GM19455 (cell line): ENCODE measurements around the gene RFX4.

Source experiments
- ATAC-seq: cut with Tn5 transposase; IDR thresholded peaks from one replicate; pipeline ENCODE4 v1.9.1; 2021; ENCODE audit not compliant: unreplicated experiment

Gene RFX4

DNA sequence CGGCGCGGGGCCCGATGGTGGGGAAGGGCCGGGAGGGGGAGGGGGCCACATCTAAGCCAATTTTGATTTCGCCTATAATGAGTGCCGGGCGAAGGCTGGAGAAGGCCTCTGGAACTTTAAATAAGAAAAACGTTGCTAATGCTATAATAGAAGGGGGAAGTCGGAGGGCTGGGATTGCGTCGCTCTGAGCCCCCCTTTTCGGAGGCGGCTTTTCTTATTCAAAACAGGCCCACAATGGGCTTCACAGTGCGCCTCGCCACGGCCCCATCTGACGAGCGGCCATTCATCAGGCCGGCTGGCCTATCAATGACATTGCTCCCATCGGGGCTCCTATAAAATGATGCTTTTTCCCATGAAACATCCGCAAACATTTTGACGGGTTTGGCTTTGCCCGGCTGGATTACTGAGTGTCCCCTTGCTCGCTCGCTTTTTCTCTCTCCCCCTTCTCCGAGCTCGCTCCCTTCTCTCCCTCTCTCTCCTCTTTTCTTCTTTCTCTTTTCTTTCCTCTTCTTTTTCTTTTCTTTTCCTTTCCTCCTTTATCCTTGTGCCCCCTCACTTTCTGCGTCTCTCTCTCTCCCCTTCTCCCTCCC, at the start of gene RFX4:
TSS of gene RFX4 (plus strand) at position 364 of the 590 bp plus-strand sequence. CDS start 317 bp downstream, outside the sequence.
- ATAC-seq = no peak

DNA sequence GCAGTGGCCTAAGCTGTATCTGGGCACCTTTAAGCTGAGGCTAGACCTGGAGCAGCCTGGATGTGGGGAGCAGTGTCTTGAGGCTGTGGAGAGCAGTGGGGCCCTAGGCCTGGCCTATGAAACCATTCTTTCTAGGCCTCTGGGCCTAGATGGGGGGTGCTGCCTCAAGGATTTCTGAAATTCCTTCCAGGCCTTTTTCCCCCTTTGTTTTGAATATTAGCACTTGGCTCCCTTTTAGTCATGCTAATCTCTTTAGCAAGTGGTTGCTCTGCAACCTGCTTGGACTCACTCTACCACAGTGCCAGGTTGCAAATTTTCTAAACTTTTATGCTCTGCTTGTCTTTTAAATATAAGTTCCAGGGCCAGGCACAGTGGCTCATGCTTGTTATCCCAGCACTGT, 41.6 kb upstream of the RFX4 start:
- ATAC-seq = no peak

DNA sequence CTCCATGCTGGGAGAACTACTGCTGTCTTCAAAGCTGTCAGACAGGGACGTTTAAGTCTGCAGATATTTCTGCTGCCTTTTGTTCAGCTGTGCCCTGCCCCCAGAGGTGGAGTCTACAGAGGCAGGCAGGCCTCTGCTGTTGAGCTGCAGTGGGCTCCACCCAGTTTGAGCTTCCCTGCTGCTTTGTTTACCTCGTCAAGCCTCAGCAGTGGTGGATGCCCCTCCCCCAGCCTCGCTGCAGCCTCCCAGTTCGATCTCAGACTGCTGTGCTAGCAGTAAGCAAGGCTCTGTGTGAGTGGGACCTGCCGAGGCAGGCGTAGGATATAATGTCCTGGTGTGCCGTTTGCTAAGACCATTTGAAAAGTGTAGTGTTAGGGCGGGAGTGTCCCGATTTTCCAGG, 31.4 kb upstream of the RFX4 start:
- no peak for ATAC-seq

DNA sequence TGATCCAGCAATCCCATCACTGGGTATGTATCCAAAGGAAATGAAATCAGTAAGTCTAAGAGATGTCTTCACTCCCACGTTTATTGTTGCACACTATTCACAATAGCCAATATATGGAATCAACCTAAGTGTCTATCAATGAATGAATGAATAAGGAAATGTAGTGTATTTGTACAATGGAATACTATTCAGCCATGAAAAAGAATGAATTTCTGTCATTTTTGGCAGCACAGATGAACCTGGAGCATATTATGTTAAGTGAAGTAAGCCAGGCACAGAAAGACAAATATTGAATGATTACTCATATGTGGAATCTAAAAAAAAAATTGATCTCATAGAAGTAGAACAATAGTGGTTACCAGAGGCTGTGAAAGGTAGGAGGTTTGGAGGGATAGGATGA, 30.6 kb upstream of the RFX4 start:
- ATAC-seq = no peak

DNA sequence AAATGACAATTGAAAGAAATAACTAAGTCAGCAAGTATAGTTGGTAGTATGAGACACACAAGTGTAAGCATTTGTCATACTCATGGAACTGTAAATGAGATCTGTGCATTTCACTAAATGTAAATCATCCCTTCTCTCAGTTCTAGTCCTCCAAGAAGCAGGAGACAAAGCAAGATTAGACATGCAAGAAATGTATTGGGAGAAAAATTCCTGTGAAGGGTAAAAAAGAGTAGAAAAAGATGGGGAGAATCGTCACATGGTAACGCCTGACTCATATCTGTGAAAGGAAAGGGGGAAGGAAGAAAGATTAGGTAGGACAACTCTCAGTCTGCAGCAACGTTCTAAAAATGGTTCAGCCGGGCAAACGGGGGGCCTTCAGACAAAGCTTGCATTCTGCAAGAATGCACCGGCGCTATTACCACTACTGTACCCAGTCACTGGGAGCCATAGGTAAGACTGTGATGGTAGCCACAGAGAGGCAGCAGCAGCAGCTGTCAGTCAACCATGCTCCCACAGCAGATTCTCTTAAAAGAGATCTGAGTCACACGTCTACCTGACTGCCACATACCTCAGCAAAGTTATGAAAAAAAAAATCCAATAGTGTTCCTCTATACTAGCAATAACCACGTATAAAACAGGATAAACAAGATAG, 18.0 kb upstream of the RFX4 start:
- ATAC-seq = no peak

DNA sequence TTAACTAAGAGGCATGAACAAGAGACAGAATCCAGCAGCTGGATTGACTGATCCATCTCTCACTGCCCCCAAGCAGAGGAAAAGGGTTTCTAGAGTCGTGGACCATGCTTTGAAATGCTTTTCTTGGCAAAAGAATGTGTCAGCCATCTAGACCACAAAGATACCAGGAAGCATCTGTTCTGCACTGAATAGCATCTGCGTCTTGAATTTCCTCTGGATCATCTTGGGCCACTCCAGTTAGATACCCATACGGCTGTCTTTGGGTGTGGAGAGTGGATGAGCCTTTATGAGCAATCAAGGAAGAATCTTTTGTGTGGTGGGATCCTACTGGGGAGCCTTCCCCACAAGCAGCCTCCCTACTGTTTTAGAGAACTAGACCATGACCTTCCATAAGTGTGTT, 16.0 kb upstream of the RFX4 start:
- no peak for ATAC-seq

DNA sequence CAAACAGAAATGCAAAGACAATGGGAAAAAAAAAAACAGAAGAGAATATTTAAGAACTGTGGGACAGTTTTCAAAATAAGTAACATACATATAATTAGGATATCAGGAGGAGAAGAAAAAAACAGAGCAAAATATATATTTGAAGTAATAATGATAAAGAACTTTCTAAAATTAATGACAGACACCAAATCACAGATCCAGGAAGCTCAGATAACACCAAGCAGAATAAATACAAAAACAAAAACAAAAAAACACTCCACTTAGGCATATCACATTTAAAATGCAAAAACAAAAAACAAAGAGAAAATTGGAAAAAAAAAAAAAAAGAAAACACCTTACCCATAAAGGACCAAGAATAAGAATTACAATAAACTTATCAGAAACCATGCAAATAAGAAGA, 9.6 kb upstream of the RFX4 start:
- ATAC-seq = no peak

DNA sequence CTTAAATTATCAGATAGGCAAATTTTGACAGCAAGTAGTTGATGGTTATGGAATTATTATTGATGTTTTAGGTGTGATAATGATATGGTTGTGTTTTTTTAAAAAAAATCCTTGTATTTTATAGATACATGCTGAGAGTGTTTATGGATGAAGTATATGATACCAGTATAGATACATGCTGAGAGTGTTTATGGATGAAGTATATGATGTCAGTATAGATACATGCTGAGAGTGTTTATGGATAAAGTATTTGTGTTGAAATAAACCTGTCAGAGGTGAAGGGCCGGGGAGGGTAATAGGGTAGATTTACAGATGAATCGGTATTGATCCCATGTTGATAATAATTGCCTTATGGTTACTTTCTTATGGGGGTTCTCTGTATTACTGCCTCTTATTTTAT, 6.0 kb upstream of the RFX4 start:
- ATAC-seq = no peak

DNA sequence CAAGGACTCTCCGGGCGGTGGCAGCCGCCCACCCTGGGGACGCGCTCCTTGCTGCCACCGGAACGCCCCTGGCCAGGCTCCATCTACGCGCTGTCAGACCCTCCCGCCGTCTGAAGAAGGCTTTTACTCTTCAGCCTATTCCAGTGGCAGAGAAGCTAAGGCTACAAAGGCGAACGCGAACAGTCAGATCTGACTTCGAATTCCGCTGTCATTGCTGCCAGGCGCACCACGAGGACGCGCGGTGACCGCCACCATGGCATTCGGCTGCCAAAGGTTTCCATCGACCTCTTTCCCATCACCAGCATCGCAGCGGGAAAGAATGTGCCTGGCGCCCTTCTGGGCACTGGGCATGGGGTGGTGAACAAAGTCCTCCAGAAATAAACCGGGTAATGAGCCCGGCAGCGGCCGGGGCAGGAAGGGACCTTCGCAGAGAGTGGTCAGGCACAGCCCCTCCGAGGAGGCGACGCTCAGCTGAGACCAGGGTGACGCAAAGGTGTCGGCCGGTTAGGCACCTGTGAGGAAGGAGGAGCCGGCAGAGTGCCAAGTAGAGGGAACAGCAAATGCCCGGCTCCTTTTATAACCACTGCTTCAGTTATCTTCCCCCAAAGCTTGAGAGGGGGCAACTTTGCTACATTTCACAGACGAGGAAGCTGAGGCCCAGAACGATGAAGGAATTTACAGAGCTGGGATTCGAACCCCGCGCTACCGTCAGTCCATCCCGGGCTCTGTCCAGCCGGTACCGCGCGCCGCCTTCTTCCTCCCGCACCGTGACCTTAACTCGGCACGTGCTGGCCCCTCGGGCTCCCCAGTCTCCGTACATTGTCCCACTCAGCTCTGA, 1.9 kb upstream of the RFX4 start:
- no peak for ATAC-seq

DNA sequence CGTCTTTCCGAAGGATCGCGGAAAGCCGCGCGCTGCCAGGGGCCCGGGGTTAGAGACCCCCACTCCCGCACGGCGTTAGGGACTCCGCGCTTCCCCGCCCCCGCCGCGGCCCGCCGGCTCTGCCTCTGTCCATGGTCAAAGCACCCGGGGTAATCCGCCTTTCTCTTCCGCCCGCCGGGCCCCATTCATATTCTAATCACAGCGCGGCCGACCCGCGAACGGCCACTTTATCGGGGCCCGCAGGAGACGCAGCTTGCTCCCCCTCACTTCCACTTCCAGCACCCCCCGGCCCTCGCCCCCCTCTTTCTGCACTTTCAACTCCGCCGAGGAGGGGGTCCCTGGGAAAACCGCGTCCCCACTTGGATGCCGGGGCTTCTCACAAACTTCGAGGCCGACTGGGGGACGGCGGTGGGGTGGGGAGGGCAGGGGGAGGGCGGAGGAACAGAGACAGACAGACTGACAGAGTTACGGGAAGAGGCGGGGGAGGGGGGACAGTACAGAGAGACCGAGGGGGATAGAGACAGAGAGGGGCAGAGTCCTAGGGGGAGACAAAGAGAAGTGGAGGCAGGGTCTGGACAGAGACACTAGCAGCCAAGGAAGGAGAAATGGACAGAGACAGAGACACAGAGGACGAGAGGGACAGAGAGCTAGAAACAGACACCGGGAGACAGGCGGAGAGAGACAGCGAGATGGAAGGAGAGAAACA, 1.1 kb upstream of the RFX4 start:
- ATAC-seq = no peak

DNA sequence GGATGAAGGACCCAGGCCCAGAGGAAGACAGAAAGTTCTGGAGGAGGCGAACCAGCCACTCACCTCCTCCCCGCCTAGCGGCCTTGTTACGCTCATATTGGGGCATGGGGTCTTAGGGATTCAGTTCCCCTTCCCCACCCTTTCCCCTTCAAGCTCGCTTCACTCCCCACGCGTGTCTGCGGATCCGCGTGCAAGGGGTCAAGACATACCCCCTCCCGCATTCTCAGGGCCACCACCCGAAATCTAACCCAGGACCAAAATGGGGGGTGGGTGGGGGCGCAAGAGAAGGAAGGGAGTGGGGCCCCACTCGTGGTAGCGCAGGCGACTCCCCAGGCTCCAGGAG, 584 bp upstream of the RFX4 start:
- no peak for ATAC-seq

DNA sequence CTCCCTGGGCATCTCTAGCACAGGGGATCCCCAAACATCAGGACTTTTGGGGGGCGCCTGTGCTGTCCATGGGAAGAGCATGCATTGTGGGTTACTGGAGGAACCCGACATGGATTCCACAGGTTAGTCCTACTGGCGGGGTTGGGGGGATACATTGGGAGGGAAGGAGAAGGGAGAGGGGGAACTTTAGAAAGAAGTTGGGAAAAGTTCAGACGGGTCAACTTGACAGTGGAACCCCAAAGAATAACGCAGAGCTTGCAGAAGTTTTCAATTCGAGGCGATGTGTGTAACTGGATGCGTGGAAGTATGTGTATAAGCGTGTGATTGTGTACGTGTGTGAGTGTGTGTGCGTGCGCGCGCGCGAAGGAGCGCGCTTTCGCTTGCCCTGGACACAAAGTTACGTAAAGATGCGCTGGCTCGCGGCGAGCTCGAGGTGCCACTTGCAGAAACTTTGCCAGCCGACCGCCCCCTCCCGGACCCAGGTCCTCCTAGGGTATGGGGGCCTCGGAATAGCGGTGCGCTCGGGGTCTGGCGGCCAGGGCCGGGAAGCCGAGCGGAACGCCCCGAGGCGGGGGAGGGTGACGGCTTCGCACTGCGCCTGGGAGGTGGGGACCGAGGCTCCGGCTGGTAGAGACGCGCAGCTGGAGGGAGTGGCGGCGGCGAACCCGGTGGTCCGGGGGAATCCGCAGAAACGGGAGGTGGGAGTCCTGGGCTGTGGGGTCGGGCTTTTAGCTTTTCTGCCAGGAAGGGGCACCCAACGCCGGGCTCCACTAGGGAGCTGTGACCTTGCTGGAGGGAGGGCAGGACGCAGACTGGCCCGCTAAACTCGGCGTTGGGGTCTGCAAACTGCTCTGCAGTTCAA, 669 bp downstream of the RFX4 start:
- no peak for ATAC-seq

DNA sequence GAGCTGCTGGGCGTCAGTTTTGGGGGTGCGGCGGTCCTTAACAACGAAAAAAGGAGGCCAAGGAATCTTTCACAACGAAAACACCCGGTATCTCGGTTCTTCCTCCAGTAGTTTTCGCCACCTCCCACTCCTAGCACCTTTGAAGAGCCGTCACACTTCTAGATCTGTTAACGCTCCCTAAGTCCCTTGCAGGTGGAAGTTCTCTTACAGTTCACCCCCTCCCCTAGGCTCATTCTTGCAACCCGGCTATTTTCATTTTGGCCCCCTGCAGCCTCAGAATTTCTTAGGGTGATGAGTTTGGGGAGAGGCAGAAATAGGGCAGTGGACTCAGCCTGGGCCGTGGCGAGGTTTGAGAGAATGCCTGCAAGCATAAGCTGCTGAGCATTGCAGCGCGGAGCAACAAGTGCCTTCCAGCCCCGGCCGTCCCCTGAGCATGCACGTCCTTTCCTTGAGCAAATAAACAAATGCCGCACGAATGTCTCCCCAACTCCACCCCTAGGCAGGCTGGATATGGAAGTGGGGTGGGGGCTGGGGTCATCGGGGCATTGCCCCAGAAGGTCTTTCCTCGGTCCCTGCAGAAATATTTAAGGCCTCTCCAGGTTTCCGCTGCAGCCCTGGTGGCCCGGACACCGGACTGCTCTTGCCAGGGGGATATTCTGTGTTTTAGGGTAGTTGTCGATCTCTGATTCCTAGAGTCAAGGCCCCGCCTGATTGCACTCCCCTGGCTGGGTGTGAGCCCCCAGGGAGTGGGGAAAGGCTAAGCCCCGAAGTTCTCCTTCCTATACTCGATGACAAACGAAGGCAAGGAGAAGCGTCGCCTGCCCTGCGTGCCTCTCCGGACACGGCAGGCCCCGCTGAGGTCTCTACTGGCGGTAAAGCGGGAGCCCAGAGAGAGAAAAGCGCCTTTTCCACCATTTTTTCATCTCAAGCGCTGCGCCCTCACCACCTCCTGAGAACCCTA, 1.6 kb downstream of the RFX4 start:
- no peak for ATAC-seq

DNA sequence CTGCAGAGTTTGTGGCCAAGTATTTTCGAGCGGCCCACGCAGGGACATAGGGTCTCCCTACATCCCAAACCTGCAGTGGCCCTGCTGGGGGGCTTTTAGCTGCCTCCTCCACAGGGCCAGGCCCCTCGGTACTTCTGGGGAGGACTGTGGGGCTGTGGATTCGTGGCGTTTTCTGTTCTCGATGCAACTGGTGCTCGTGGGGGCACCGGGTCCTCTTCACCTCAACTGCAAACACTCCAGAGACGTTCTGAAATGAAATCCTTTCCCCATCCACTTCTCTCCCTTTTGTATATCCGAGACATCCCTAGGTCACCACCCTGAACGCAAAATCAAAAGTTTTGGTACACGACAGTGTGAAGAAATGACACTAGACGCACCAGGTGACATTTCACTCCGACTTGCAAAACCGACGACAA, 2.3 kb downstream of the RFX4 start:
- ATAC-seq = no peak

DNA sequence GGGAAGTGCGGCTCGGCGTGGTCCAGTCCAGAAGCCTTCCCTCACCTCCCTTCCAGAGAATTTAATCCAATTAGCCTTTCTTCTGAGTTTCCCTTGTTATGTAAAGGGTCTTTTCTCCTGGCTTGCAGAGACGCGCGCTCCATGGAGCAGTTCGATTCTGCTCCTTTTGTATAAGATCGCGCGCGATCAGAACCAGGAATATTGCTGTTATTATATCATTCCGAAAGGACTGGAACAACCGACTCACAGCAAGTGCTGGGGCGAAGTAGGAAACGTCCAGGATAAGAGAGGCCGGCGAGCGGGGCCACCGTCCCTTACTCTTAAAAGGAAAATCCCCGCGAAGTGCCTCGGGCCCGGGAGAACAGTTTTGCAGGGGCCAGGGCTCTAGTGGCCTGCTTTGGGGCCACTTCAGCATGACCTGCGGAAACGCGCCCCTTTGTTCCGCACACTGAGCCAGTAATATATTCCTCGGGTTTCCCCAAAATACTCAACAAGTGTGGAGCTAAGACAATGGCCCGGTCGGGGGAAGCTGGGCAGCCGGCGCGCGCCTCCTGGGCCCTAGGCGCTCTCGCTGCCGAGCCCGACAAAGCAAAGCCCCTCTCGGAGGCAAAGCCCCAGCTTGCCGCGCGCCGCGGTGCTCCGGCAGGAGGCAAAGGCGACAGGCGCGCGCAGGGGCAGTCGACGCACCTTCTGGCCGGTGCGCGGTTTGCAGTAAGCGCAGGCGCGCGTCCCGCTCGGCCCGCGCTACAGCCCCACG, 2.9 kb downstream of the RFX4 start:
- ATAC-seq = no peak

DNA sequence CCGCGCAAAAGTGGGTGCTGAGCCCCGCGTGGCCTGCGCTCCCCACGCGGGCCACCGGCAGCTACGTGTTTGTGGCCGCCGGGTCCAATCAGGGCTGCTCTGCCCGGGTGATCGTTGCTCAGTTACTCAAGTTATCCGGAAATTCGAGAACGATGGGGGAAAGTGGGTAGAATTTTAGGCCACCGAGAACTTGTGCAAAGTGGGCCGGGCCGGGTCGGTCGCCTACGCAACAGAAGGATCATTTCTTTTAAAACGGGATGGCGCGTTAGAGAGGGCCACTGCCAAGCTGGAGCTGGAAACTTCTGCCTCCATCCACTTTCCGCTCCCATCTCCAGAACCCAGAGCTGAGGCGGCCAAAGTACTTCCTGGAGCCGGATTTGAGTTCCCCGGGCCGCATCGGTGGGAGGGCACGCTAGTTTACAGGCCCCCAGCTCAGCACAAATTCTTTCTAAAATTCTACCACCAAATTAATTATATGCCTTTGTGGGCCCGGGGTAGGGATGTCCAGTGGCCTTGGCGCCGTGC, 3.5 kb downstream of the RFX4 start:
- no peak for ATAC-seq

DNA sequence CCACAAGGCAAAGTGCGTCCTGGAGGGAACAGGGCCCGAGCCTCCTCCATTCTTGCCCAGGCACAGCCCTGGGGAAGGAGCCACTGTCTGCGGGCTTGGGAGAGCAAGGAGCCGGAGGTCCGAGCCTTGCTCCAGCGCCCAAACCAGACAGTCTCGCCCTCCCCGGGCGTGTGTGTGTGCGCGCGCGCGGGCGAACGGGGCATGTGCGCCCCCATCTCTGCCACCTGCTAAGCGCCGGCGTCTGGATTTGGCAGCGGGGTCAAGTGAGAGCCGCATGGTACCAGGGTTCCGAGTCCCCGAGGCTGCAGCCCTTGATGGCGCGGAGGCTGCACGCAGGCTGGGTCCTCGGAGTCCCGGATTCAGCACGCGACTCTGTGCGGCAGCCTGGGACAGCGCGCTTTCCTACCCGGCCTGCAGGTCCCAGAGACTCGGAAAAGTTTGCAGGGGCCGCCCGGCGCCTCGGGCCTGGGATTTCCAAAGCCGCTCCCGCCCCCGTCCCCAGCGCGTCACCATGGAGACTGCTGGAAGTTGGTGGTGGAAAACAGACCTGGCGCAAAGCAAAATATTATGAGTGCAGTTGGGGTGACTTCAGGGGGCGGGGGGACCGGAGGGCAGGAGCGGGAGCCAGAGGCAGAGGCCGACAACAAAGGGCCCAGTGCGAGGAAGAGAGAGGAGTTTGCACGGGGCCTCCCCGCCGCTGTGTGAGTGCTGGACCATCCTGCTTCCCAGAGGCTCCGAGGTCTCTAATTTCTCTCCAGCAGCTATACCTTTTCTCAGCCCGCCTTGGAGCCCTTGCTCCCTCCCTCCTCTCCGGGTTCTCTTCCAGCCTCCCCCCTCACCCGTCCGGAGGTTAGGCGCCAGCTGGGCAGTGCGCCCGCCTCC, 4.2 kb downstream of the RFX4 start:
- no peak for ATAC-seq

DNA sequence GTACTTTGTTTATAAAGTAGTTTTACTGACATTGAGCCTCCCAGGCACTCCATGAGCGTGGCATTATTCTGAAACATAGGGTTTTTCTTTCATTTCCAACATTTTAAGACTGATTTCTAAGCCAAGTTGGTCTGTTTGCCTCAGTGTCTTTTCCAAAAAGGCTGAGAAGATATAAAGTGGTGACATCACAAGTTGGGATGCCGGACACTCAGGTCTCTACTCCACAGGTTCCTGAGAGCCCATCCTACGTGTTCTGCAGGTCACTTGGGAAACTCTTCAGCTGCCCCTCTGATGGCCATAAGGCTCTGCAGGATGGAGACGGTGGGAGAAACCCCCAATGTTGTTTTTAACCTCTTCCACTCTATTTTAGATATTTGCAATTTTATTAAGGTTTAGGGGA, 6.0 kb downstream of the RFX4 start:
- no peak for ATAC-seq
